HG02885 (cell line): ENCODE data around the gene ACAP2.
A peak's percentile ranks its signal among the peaks of the same experiment; 100 is the strongest.

Experiments
- ATAC-seq: cut with Tn5 transposase; IDR thresholded peaks from one replicate; pipeline ENCODE4 v1.9.1; 2021; ENCODE audit warnings: mild to moderate bottlenecking; ENCODE audit not compliant: unreplicated experiment, poor library complexity

ACAP2 gene

DNA sequence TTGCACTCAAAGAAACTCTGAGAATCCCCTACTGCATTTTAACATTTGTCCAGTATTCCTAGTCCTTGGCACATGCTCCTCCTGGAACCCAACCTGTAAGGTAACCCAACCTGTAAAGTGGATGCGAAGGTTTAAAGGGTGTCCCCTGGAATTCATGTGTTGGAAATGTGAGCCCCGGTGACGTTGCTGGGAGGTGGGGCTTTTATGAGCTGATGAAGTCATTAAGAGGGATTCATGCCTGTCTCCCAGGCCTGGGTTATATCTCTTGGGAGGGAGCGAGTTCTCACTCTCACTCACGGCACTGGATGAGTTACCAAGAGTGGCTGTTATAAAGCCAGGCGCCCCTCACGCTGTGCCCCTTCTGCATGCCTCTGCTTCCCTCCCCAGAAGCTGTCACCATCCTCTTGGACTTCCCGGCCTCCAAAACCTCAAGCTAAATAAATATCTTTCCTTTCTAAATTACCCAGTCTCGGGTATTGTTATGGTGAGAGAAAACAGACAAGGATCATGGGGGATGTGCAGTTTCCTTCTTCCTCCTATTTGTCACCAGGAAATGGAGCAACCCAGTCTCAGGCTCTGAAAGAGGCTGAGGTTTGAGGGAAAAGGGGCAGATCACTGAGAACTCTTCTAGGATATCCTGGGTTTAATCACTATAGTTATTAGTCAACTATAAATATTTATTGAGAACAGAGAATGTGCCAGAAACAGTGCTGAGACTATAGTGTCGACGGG, 179.5 kb downstream of the ACAP2 start:
- ATAC-seq: no peak

DNA sequence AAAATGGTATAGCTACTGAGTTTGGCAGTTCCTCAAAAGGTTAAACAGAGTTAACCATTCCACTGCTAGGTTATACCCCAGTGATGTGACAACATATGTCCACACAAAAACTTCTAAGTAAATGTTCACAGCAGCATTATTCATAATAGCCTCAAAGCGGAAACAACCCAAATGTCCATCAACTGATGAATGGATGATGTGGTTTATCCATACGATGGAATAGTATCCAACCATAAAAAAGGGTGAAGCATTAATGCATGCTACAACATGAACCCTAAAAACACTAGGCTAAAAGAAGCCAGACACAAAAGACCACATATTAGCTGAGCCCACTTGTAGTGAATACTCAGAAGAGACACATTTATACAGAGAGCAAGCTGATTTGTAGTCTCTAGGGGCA, 180.9 kb downstream of the ACAP2 start:
- no peak for ATAC-seq

DNA sequence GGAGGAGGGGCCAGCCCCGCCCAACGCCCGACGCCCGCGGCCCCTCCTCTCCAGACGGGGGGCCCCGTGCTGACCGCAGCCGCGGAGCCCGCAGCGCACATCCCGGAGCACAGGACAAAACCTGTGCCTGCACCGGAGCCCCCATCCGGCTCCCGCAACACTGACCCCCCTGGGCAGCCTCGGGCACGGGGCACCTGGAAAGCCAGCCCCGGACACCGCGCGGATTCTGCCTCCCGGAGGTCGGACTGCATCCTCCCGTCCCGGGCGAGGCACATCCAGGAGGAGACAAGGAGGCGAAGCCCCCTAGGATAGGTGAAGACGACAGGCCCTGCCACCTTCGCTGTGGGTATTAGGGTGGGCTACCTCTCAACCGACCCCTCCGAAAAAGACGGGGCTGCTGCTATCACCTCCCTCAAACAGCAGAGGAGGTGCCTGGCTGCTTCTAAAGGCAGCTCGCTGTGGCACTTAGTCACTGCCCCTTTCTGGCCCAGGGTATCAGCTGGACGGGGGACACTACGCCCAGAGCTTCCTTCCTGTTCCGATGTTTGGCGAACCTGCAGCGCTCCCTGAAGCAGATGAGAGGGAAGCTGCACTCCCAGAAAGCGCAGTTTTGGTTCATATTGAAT, 182.4 kb downstream of the ACAP2 start:
- ATAC-seq: no peak

DNA sequence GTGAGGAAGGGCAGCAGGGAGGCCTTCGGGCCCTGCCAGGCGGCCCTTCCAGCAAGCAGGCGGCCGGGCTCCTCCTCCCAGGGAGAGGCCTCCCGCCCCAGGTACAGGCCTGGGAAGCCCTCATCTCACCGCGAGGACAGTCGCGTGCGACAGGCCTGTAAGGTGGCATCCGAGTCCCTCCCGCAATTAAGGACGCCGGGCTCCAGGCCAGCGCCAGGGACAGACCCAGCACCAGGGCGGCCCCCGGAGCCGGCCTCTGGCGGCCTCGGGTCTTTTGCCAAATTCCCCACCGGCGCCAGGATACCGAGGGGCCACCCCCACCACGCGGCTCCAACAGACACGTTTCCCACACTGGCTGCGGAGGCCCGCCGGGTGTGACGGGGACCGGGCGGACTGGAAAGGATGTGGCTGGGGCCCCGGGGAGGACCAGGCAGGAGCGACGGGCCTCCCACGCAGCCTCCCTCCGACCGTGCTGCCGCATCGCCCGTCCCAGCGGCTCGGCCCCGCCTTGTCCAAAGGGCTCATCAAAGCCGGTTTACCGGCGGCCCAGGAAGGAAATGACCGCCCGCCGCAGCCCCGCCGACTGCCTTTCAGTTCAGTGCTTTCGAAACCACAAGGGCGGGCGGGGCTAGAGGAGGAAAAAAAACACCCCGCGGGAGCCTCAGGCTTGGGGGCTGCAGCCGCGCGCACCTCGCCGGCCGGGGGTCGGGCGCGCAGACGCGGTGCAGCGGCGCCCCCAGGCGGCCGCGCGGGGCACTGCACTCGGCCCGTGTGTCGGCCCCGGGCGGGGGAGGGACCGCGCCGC, 183.1 kb downstream of the ACAP2 start:
- peak; percentile 79 for ATAC-seq

DNA sequence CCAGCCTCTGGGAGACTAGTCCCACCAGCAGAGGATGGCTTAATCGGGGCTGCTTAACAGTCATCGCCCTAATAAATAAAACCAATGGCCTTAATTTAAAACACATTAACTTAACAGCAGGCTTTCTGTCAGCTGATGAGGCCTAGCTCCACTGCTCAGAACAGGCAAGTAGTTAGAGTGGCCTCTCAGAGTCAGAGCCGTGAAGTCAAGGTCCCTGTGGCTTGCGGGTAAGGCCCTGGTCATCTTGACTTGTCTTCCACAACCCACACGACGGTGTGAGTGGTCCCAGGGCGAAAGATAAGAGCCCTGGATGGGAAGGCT, 183.7 kb downstream of the ACAP2 start:
- peak; percentile 3 for ATAC-seq

DNA sequence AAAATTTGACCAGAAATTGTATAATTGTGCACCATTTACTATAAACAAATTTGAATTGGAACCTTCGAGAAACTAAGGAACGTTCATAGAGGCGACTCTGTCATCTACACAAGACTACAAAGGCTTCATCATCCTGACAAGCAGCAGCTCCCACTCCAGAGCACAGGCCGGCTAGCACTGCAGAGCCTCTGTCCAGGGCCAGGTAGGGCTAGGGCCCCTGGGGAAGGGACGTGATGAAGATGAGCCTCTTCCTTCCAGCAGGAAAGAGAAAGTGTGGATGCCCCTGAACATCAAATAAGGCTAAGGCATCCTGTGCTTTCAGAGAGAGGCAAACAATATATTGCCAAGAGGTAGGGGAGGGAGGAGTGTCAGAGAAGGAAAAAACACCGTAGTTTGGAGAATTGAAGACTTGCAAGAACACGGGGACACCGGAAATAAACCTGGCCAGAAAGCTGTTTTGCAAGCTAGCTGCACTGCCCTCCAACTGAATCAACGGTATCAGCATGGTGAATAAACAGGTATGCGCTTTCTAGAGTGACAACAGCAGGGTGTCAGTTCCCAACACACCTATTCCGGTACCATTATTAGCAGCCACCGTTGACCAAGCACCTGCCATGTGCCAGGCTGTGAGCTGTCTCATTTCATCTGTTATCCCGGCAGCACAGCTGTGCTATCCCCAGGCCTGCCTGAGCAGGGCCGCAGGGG, 184.2 kb downstream of the ACAP2 start:
- ATAC-seq: no peak

DNA sequence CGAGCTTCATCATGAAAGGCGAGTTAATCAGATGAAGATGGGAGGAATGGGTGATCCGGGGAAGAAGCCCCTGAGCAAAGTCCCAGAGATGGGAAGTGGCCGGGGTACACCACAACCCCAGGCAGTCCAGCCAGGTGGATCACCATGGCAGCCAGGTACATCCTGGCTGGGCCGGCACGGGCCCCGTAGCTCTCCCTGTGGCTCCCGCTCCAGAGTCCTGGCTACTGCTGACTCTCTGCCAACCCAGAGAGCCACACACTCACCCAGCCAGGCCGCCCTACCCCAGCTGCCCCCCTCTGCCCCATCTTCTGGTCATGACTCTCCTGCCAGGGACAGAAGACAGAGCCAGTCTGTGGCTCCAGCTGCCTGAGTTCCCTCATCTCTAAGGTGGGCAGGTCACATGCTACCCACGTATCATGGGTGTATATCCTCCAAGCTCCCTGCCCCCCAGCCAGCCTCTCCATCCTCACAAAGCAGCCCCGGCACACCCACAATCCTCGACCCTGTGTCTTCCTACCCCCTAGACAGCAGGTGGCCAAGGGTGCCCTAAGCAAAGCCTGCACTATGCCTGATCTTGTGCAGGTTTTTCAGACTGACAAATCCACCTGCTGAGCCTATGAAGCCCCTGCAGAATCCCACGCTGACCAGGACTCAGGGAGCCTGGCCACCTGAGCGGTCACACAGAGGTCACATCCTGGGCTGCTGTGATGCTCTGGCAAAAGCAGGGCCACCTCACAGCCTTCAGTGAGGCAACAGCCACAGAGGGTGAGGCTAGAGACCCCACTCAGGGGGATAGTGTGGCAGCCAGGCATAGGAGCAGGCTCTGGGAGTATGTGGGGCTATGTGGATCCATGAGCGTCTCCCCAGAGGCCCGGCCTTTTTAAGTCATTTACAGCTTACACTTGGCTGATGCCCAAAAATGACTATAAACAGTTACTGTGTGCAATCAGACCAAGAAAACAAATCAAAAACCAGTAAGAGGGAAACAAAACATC, 185.1 kb downstream of the ACAP2 start:
- no peak for ATAC-seq

DNA sequence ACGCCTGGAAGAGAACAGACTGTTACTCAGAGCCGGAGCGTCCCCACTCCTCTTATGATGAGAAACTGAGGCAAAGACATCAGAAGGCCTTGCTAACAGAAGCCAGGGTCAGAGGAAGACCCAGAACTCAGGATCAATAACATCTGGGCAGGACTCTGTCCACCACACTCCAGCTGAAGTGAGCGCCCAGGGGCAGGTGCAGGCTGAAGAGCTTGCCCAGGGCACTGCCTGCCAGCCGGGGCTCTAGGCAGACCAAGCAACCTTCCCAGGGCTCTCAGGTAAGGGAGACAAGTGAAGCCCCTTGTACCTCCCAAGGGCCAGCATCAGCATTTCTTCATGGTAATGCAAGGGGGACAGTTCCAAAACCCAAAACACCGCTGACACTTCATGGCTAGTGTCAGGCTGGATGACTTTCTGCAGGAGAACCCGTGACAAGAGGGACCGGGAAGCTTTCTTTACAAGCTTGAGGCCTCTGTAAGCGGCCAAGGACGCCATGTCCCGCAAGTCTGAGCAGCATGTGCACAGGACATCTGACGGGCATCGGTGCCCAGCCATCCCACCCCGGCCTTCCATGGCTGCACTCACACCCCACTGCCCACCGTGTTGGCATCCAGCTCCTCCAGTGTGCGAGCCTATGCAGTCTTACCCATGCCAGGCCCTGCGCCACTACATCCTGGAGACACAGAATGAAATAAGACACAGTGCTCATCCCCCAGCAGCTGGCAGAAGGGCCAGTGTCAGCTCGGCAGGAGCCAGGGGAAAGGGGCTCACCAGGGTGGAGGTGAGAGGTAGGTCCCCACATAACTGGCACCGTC, 186.0 kb downstream of the ACAP2 start:
- ATAC-seq: no peak

DNA sequence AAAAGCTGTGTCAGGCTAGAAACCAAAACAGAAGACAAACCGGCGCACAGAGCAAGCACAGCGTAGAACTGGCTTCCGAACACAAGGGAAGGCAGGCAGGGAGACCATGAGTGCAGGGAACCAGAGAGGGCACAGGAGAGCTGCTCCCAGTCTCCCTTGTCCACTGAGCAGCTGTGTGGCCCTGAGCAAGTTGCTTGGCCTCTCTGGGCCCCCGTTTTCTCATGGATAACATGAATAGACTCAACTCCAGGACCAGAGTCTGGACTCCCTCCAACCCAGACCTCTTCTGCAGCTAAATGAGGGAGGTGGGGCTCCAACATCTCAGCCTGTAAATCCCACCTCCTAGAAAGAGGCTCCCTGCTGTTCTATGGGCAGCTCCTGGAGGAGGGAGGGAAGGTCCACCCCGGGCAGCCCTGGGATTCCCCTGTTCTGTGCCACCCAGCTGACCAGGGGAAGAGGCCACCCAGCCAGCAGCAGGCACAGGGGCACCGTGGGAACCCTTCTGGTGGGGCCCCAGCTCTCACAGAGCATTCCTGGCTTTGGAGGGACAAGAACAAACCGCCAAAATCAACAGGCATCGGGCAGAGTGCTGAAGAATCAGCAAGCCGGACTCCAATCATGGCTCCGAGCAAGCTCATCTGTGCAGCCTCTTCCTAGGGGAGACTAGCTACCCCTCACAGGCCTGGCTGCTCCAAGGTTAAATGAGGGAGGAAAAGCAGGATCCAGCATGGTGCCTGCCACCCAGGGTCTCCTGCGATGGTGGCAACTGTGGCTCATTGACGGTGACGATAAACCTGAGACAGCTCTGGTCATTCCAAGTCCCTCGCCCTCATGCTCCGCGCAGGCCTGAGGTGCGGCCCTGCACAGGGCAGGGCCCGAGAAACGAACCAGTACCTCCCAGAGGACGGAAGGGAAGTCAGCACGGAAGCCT, 187.0 kb downstream of the ACAP2 start:
- ATAC-seq: no peak

DNA sequence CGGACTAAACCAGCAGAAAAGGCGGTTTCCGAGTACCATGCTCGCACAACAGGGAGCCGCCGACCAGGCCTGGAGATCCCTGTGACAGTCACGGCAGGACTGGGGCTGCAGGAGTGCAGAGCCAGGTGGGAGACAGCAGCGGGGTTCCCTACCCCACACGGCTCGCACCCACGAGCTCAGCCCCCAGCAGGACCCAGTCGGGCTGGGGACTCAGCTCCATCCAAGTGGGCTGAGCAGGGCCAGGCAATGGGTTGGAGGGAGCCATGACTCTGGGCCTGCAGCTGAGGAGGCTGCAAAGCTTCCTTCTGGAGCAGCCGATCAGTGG, 187.7 kb downstream of the ACAP2 start:
- no peak for ATAC-seq

DNA sequence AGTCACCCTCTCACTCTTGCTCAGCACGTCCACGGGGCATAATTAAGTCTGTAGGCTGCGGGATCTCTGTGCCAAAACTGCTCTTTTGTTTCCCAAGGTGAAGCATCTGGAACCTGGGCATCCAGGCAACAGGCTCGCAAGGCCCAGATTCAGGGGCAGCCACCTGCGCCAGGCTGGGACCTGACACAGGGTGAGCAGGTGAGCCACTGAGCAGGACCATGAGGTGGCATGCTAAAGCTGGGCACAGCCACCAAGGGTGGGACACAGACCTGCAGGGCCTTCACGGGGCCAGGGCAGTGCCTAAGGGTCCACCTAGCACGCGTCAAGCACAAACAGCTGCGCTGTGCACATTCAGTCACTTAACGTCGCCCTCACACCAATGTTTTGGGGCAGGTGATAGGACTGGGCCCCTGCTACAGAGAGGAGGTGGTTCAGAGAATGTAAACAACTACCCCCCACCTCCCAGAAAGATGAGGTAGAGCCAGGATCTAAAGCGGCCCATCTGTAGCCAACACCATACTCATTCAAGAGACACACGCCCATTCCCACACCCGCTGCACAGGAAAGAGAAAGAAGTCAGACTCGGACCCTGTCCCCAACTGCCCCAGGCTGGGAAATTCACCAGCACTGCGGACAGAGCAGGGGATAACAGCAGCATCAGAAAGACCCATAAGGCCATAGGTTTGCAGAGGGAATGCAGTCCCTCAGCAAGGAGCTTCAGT, 188.2 kb downstream of the ACAP2 start:
- no peak for ATAC-seq

DNA sequence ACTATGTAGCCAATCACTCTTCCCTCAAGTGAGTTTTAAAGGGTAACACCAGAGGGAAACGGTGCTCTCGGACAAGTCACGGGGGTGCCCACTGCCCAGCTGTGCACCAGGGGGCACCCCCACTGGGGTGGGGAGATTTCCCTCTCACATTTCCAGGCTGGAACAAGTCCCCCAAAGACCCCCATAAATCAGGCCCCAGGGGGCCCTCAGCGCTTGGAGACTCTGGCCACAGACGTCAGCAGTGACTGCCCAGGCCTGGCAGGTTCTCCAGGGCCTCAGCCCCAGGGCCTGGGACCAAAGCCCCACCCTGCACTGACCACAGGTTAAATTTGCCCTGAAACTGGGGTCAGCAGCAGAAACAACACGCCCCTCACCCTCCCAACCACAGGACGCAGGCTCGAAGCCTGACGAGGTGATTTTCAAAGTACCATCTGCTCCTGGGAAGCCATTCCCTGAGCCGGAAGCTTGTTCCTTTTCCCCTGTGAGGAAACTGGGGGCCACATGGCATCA, 188.8 kb downstream of the ACAP2 start:
- ATAC-seq: no peak

DNA sequence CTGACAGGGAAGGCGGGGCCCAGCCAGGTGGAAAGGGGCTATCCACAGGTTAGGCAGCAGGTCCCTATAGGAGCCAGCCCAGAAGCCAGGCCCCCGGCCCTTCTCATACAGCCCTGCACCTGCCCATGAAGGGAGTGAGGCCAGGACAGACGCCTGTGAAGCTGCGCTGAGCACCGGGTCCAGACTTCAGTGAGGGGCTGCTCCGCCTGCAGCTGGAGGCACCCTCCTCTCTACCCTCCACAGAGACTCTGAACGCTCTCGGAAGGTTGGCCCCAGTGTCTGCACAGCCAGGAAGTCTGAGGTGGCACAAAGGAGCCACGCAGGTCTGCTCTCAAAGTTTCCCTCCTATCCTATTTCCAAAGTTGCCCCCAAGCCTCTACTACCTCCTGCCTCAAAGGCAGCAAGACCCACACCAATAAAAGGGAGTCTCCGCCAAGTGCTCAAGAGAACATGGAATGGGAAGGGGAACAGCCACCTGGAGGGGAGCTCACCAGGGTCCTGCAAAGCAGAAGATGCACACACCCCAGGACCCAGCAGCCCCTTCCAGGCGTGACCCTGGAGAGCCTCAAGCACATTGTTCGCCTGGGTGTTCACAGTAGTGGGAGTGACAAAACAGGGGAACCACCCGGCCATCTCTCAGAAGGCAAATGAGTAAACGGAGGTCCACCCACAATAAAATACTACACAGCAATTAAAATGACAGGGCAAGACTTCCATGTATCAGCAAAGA, 191.3 kb downstream of the ACAP2 start:
- ATAC-seq: no peak

DNA sequence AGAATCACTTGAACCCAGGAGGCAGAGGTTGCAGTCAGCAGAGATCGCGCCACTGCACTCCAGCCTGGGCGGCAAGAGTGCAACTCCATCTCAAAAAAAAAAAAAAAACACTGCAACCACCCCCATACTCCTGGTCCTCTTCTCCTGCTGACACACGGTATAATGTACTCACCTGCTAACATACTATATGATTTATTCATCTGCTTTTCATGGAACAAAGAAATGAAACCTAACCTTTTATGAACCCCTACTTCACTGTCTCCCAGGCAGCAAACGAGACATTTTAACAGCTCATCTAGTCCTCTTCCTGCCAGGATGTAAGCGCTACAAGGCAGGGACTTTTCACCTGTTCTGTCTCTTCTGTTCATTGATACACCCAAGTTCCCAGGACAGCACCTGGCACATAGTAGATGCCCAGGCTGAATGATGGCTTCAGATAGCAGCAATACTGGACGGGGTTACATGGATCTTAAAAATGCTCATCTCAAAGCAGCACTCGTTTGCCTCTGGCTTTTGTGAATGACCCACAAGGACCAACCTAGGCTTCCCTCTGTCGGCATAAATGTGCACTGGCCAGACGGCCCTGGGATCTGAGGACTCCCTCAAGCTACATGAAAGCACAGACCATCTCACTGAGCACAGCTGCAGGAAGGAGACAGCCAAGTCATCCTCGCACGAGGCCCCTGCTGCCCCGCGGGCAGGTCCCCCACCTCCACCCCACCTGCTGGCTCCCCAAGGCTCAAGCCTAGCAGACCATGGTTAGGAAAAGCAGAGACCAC, 192.2 kb downstream of the ACAP2 start:
- peak; percentile 34 for ATAC-seq

DNA sequence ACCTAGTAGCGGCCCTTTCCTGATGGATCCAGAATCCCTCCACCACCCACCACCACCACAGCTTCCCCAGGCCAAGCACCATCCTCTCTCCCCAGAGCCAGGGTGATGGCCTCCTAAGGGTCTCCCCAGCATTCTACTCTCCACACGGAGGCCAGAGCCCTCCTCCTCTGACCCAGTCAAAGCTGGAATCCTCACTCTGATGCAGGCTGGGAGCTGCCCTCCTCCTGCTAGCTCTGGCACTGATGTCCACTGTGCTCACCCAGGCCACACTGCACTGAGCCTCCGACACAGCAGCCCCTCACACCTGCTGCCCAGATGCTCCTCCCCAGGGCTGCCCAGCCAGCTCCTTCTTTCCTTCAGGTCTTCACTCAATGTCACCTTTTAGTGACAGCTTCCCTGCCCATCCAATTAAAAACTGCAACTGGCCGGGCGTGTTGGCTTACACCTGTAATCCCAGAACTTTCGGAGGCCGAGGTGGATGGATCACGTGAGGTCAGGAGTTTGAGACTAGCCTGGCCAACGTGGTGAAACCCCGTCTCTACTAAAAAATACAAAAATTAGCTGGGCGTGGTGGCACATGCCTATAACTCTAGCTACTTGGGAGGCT, 192.9 kb downstream of the ACAP2 start:
- no peak for ATAC-seq
